Fibroblast of lung (primary cell): Measurements from ENCODE around the gene C1S. TPM values are rescaled to one million over a fixed set of nuclear protein-coding genes. Genes with fewer than 3 reads are reported as not detected.
A peak's percentile ranks its signal among the peaks of the same experiment; 100 is the strongest.

ENCODE experiments used
- DNase-seq, 2 donors: peaks; one replicate each; pipeline versions ENCODE4 v3.0.0 to v3.0.0-alpha.2; 2010; ENCODE audit warnings: low read depth in 2 of 2
- H2AFZ ChIP-seq: 2 replicates; pipeline ENCODE4 v1.5.1; 2012; ENCODE audit warnings: low read length, control low read depth, inconsistent platforms
- H3K27ac ChIP-seq: 2 replicates; pipeline ENCODE4 v1.5.1; 2011; ENCODE audit warnings: low read length, control low read depth; ENCODE audit not compliant: insufficient read depth
- H3K27me3 ChIP-seq: 2 replicates; pipeline ENCODE4 v1.5.1; 2011; ENCODE audit warnings: mild to moderate bottlenecking, low read length; ENCODE audit not compliant: control insufficient read depth, insufficient read depth
- H3K36me3 ChIP-seq: 2 replicates; pipeline ENCODE4 v1.5.1; 2011; ENCODE audit warnings: low read length; ENCODE audit not compliant: control insufficient read depth, insufficient read depth
- H3K4me1 ChIP-seq: 2 replicates; pipeline ENCODE4 v1.5.1; 2011; ENCODE audit warnings: low read length; ENCODE audit not compliant: control insufficient read depth, insufficient read depth; ENCODE audit errors: extremely low read depth
- H3K4me2 ChIP-seq: 2 replicates; pipeline ENCODE4 v1.5.1; 2011; ENCODE audit warnings: low read length, control low read depth; ENCODE audit not compliant: insufficient read depth; ENCODE audit errors: extremely low read depth
- H3K4me3 ChIP-seq, 4 experiments: fragments of 200-600 bp in 1 of 4; sonication (generic) in 1 of 4; replicated peaks in 1 of 4; 2 replicates each; pipeline ENCODE4 v1.5.1; 2011 to 2016; ENCODE audit warnings: low read length in 4 of 4, low read depth in 3 of 4, mild to moderate bottlenecking in 3 of 4, control low read depth in 2 of 4, inconsistent platforms in 1 of 4, mixed read lengths in 1 of 4; ENCODE audit not compliant: insufficient read depth in 1 of 4; ENCODE audit errors: control extremely low read depth in 1 of 4
- H3K79me2 ChIP-seq: 2 replicates; pipeline ENCODE4 v1.5.1; 2012; ENCODE audit warnings: mild to moderate bottlenecking, low read length, inconsistent platforms; ENCODE audit not compliant: control insufficient read depth, insufficient read depth
- H3K9ac ChIP-seq: 2 replicates; pipeline ENCODE4 v1.5.1; 2011; ENCODE audit warnings: mild to moderate bottlenecking, low read length, control low read depth; ENCODE audit not compliant: insufficient read depth
- H3K9me3 ChIP-seq: 2 replicates; pipeline ENCODE4 v1.5.1; 2012; ENCODE audit warnings: low read depth, low read length; ENCODE audit not compliant: control insufficient read depth, insufficient read depth
- H4K20me1 ChIP-seq: 2 replicates; pipeline ENCODE4 v1.5.1; 2011; ENCODE audit warnings: low read length; ENCODE audit not compliant: control insufficient read depth, insufficient read depth; ENCODE audit errors: extremely low read depth
- CTCF ChIP-seq, 2 donors: IDR thresholded peaks in 1 of 2; conservative IDR thresholded peaks in 1 of 2; 1 replicate in 1 of 2; 2 replicates in 1 of 2; pipeline ENCODE4 v1.5.1; 2011 to 2012; ENCODE audit warnings: low read length in 2 of 2, control low read depth in 1 of 2, inconsistent platforms in 1 of 2, low read depth in 1 of 2, mild to moderate bottlenecking in 1 of 2
- EZH2 ChIP-seq: IDR thresholded peaks from 2 replicates; pipeline ENCODE4 v1.5.1; 2012; ENCODE audit warnings: low read length, control low read depth, mild to moderate bottlenecking; ENCODE audit errors: missing control alignments
- polyA plus RNA-seq, 2 donors: library from polyadenylated mRNA; depleted of rRNA in 1 of 2; stranded (reverse) in 1 of 2; unstranded in 1 of 2; fragments of >200 nt; gene quantifications; 2 replicates each; pipeline ENCODE4 v1.2.1, GENCODE V29; 2011 to 2012; ENCODE audit warnings: missing spikeins in 1 of 2
- total RNA-seq: library from RNA; depleted of rRNA; stranded (reverse); fragments of >200 nt; gene quantifications from 2 replicates; pipeline ENCODE4 v1.2.1, GENCODE V29; 2014

The C1S gene
- total and polyA plus RNA-seq, 2 donors (not counting 1 experiment from before 2014, with no cell fraction given) = 507 to 997 TPM

- Histone ChIP-seq H3K36me3 (peaks cover 1% of the 10 kb centered on the region), H3K27me3 (no peaks in the 10 kb centered on the region), H2AFZ (no peak overlapping the region), H3K9ac (peak overlapping the region; percentile 87), H3K4me3 (peak overlapping the region; percentile 72 to 86 (median 84)), H3K4me2 (peak overlapping the region; percentile 98), H4K20me1 (no peaks in the 10 kb centered on the region), H3K9me3 (no peaks in the 10 kb centered on the region), H3K79me2 (peaks cover 11% of the 10 kb centered on the region), H3K4me1 (peaks cover 5% of the 10 kb centered on the region), H3K27ac (peak overlapping the region; percentile 97)
- TF ChIP-seq EZH2 = no peak
- TF ChIP-seq CTCF (conservative IDR thresholded peaks at IDR 0.05 in 1 of 2, IDR thresholded peaks at IDR 0.05 in 1 of 2; ENCODE audit: low read depth in 1 of 2, low read length in 2 of 2) = no peak
- DNase-seq = no peak
Observed at GRCh38 chr12:7107636-7108002, 47.1 kb downstream of the C1S start.

- peak; percentile 74 to 78 for DNase-seq
- peaks cover 5% of the 10 kb centered on the region for H3K4me1 ChIP-seq
- peaks cover 11% of the 10 kb centered on the region for H3K79me2 ChIP-seq
- H3K4me3 ChIP-seq = peak overlapping the region; percentile 72 to 86 (median 84)
- peak overlapping the region; percentile 48 for H2AFZ ChIP-seq
- no peaks in the 10 kb centered on the region for H4K20me1 ChIP-seq
- H3K9ac ChIP-seq = peak overlapping the region; percentile 87
- TF ChIP-seq EZH2 = no peak
- no peak for TF ChIP-seq CTCF (conservative IDR thresholded peaks at IDR 0.05 in 1 of 2, IDR thresholded peaks at IDR 0.05 in 1 of 2; ENCODE audit: low read depth in 1 of 2, low read length in 2 of 2)
- no peaks in the 10 kb centered on the region for H3K9me3 ChIP-seq
- peak overlapping the region; percentile 97 for H3K27ac ChIP-seq
- H3K36me3 ChIP-seq = peaks cover 1% of the 10 kb centered on the region
- peak overlapping the region; percentile 98 for H3K4me2 ChIP-seq
- no peaks in the 10 kb centered on the region for H3K27me3 ChIP-seq
Observed at GRCh38 chr12:7108003-7108795, 47.7 kb downstream of the C1S start.

- TF ChIP-seq EZH2 = no peak
- TF ChIP-seq CTCF (conservative IDR thresholded peaks at IDR 0.05 in 1 of 2, IDR thresholded peaks at IDR 0.05 in 1 of 2; ENCODE audit: low read depth in 1 of 2, low read length in 2 of 2) = peak; percentile 95 to 96
- Histone ChIP-seq H3K36me3 (peaks cover 3% of the 10 kb centered on the region), H3K4me1 (peaks cover 5% of the 10 kb centered on the region), H3K4me3 (peak within 1 kb of the TSS; percentile 72 to 86 (median 84)), H2AFZ (peak within 1 kb of the TSS; percentile 57), H3K27me3 (no peaks in the 10 kb centered on the region), H3K79me2 (peaks cover 11% of the 10 kb centered on the region), H3K4me2 (peak within 1 kb of the TSS; percentile 98), H3K9ac (peak within 1 kb of the TSS; percentile 87), H3K9me3 (no peaks in the 10 kb centered on the region), H4K20me1 (no peaks in the 10 kb centered on the region), H3K27ac (peak within 1 kb of the TSS; percentile 97)
- DNase-seq = peak; percentile 76 to 95
Observed at GRCh38 chr12:7108796-7109571, 48.5 kb downstream of the C1S start, which contains the start of gene C1RL. TSS of gene C1RL (minus strand) at chr12:7109214. CDS start at chr12:7109180, 34 bp downstream.
